GM18505 (cell line): Measurements from ENCODE around the gene KIAA1671.
"Not testable (repeated sequence)": the region's sequence is repeated elsewhere in the genome, so short reads cannot be mapped to it uniquely, and the experiment has no call there.

Experiments
- ATAC-seq: cut with Tn5 transposase; IDR thresholded peaks from one replicate; pipeline ENCODE4 v1.9.1; 2021; ENCODE audit not compliant: unreplicated experiment
- POLR2A ChIP-seq: IDR thresholded peaks from 4 replicates; pipeline ENCODE4 v1.6.1; 2011; ENCODE audit warnings: borderline replicate concordance; ENCODE audit not compliant: insufficient read depth, insufficient read length; ENCODE audit errors: extremely low read depth

Gene KIAA1671

GRCh38 chr22:25193548-25193947 is 241.0 kb downstream of the KIAA1671 start:
- no peak for TF ChIP-seq POLR2A
- ATAC-seq: no peak

GRCh38 chr22:25196326-25196725 is 243.8 kb downstream of the KIAA1671 start:
- no peak for ATAC-seq
- TF ChIP-seq POLR2A: no peak

GRCh38 chr22:25197340-25197739 is 244.8 kb downstream of the KIAA1671 start:
- ATAC-seq: no peak
- no peak for TF ChIP-seq POLR2A

- ATAC-seq: no peak
- no peak for TF ChIP-seq POLR2A
Measured at GRCh38 chr22:25199731-25200520, 247.4 kb downstream of the KIAA1671 start, which contains the start of gene CRYBB3. CRYBB3 (plus strand) TSS chr22:25199858; CDS start chr22:25201397, 1,539 bp downstream.

GRCh38 chr22:25200967-25201366 is 248.5 kb downstream of the KIAA1671 start:
- ATAC-seq: no peak
- no peak for TF ChIP-seq POLR2A

GRCh38 chr22:25201557-25202273 is 249.2 kb downstream of the KIAA1671 start:
- no peak for ATAC-seq
- TF ChIP-seq POLR2A: no peak

GRCh38 chr22:25202290-25202921 is 249.9 kb downstream of the KIAA1671 start:
- TF ChIP-seq POLR2A: no peak
- ATAC-seq: no peak

- ATAC-seq: no peak
- no peak for TF ChIP-seq POLR2A
Measured at GRCh38 chr22:25203082-25203481, 250.6 kb downstream of the KIAA1671 start.

- ATAC-seq: not testable (repeated sequence)
Measured at GRCh38 chr22:25204547-25204946, 252.0 kb downstream of the KIAA1671 start.

- TF ChIP-seq POLR2A: no peak
- ATAC-seq: no peak
Measured at GRCh38 chr22:25205847-25206246, 253.3 kb downstream of the KIAA1671 start.

GRCh38 chr22:25206998-25207397 is 254.5 kb downstream of the KIAA1671 start:
- ATAC-seq: no peak
- TF ChIP-seq POLR2A: no peak

GRCh38 chr22:25207553-25208157 is 255.1 kb downstream of the KIAA1671 start:
- no peak for ATAC-seq

GRCh38 chr22:25208328-25208727 is 255.8 kb downstream of the KIAA1671 start:
- no peak for ATAC-seq
- no peak for TF ChIP-seq POLR2A

More at GRCh38 chr22:25207553-25208157, 255.1 kb downstream of the KIAA1671 start:
- TF ChIP-seq POLR2A: no peak
